ENCODE measurements around the gene PEX5L. TPM values are rescaled to one million over a fixed set of nuclear protein-coding genes. Genes with fewer than 3 reads are reported as not detected.

PEX5L gene
- total RNA-seq, 2 donors from 2014 or later, result 0.86 to 1.9 TPM

DNA sequence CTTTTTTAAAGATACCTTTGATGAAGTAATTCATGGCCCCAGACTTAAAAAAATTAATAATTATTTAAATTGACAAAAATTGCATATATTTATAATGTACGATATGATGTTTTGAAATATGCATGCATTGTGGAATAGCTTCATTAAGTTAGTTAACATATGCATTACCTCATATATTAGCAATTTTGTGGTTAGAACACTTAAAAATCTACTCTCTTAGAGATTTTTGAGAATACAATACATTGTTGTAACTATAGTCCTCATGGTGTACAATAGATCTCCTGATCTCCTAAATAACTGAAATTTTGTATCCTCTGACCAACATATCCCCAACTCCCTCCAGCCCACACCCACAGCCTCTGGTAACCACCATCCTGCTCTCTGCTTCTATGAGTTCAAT is 104.1 kb downstream of the PEX5L start:
- Histone ChIP-seq H3K27me3 (ENCODE audit: control insufficient read depth, insufficient read depth, low read length, poor library complexity, severe bottlenecking) (no peaks in the 10 kb centered on the region), H3K9me3 (ENCODE audit: control insufficient read depth, low read length) (peaks cover 7% of the 10 kb centered on the region), H3K27ac (ENCODE audit: low read depth, low read length) (no peak overlapping the region), H3K9ac (ENCODE audit: extremely low read depth, low read length, poor library complexity, severe bottlenecking) (no peak overlapping the region), H3K36me3 (ENCODE audit: control insufficient read depth, insufficient read depth, low read length) (no peaks in the 10 kb centered on the region), H3K4me1 (ENCODE audit: control insufficient read depth, insufficient read depth, low read length) (no peaks in the 10 kb centered on the region), H3K4me3 (ENCODE audit: low read length) (no peak overlapping the region)
- TF ChIP-seq, protein P1, sequence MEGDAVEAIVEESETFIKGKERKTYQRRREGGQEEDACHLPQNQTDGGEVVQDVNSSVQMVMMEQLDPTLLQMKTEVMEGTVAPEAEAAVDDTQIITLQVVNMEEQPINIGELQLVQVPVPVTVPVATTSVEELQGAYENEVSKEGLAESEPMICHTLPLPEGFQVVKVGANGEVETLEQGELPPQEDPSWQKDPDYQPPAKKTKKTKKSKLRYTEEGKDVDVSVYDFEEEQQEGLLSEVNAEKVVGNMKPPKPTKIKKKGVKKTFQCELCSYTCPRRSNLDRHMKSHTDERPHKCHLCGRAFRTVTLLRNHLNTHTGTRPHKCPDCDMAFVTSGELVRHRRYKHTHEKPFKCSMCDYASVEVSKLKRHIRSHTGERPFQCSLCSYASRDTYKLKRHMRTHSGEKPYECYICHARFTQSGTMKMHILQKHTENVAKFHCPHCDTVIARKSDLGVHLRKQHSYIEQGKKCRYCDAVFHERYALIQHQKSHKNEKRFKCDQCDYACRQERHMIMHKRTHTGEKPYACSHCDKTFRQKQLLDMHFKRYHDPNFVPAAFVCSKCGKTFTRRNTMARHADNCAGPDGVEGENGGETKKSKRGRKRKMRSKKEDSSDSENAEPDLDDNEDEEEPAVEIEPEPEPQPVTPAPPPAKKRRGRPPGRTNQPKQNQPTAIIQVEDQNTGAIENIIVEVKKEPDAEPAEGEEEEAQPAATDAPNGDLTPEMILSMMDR (conservative IDR thresholded peaks at IDR 0.05), result no peak
- no peaks in the 10 kb centered on the region for H3K27me3 Mint-ChIP-seq (ENCODE audit: insufficient read depth)
- WGBS, 2 experiments (ENCODE audit: insufficient coverage in 1 of 2, insufficient read length in 1 of 2), result no CpG with 5 or more reads among the region's 1 CpG
- H3K27ac Mint-ChIP-seq, result no peak overlapping the region
- no peak overlapping the region for H3K4me3 Mint-ChIP-seq
- no peaks in the 10 kb centered on the region for H3K9me3 Mint-ChIP-seq
- no peak for DNase-seq
- H3K4me1 Mint-ChIP-seq, result peaks cover 10% of the 10 kb centered on the region
- no peaks in the 10 kb centered on the region for H3K36me3 Mint-ChIP-seq (ENCODE audit: low read depth)

DNA sequence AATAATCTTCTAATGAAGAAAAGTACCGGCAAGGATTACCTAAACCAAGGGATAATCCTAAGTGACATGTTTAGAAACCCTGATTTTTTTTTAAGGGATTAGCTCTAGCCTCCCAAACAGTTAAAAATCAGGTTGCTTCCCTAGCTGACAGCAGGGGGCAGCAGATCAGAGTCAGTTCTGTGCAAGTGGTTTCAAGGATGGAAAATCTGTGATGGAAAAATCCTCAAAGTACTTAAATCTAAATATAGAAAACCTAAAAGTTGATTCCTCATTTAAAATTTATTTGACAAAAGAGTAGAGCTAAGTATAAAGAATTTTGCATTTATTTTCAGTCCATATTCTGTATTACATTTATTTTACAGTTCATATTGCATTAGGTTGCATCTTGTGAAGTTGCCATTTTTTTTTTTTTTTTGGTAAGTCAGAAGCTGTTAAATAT is 107.6 kb downstream of the PEX5L start:
- Histone ChIP-seq H3K27ac (ENCODE audit: low read depth, low read length) (no peak overlapping the region), H3K36me3 (ENCODE audit: control insufficient read depth, insufficient read depth, low read length) (no peaks in the 10 kb centered on the region), H3K9ac (ENCODE audit: extremely low read depth, low read length, poor library complexity, severe bottlenecking) (no peak overlapping the region), H3K4me1 (ENCODE audit: control insufficient read depth, insufficient read depth, low read length) (no peaks in the 10 kb centered on the region), H3K9me3 (ENCODE audit: control insufficient read depth, low read length) (no peaks in the 10 kb centered on the region), H3K27me3 (ENCODE audit: control insufficient read depth, insufficient read depth, low read length, poor library complexity, severe bottlenecking) (no peaks in the 10 kb centered on the region), H3K4me3 (ENCODE audit: low read length) (no peak overlapping the region)
- Mint-ChIP-seq H3K36me3 (ENCODE audit: low read depth) (no peaks in the 10 kb centered on the region), H3K9me3 (no peaks in the 10 kb centered on the region), H3K4me3 (no peak overlapping the region), H3K27me3 (ENCODE audit: insufficient read depth) (no peaks in the 10 kb centered on the region), H3K4me1 (peaks cover 20% of the 10 kb centered on the region), H3K27ac (no peak overlapping the region)
- 10 to 21% methylated on average over 1 of the region's 1 CpG for WGBS, 2 experiments (ENCODE audit: insufficient coverage in 1 of 2, insufficient read length in 1 of 2)
- TF ChIP-seq, protein P1 (conservative IDR thresholded peaks at IDR 0.05), result peak; percentile 92
- DNase-seq, result peak; percentile 87

DNA sequence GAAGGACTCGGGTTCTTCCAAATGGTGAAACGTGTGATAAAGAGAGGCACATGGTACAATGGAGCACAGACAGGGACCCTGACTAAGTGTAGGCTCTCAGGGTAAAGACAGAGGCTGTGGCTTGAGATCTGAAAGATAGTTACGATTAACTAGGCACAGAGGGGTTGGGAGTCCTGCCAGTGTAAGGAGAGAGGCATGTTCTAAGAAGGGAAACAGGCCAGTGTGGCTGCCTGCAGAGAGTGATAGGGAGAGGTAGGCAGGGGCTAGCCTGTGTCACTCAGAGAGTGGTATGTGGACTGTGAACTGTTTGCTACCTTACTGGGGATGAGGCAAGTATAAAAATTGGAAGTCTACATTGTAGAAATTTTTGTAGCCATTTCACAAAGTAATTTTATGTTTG is 109.5 kb downstream of the PEX5L start:
- peaks cover 23% of the 10 kb centered on the region for H3K4me1 Mint-ChIP-seq
- DNase-seq, result peak; percentile 58
- Histone ChIP-seq H3K9ac (ENCODE audit: extremely low read depth, low read length, poor library complexity, severe bottlenecking) (no peak overlapping the region), H3K27ac (ENCODE audit: low read depth, low read length) (no peak overlapping the region), H3K4me3 (ENCODE audit: low read length) (no peak overlapping the region), H3K9me3 (ENCODE audit: control insufficient read depth, low read length) (no peaks in the 10 kb centered on the region), H3K27me3 (ENCODE audit: control insufficient read depth, insufficient read depth, low read length, poor library complexity, severe bottlenecking) (no peaks in the 10 kb centered on the region), H3K36me3 (ENCODE audit: control insufficient read depth, insufficient read depth, low read length) (no peaks in the 10 kb centered on the region), H3K4me1 (ENCODE audit: control insufficient read depth, insufficient read depth, low read length) (no peaks in the 10 kb centered on the region)
- H3K4me3 Mint-ChIP-seq, result no peak overlapping the region
- H3K27me3 Mint-ChIP-seq (ENCODE audit: insufficient read depth), result no peaks in the 10 kb centered on the region
- TF ChIP-seq, protein P1 (conservative IDR thresholded peaks at IDR 0.05), result no peak
- H3K36me3 Mint-ChIP-seq (ENCODE audit: low read depth), result no peaks in the 10 kb centered on the region
- WGBS, 2 experiments (ENCODE audit: insufficient coverage in 1 of 2, insufficient read length in 1 of 2), result 79 to 80% methylated on average over 3 of the region's 3 CpGs
- no peak overlapping the region for H3K27ac Mint-ChIP-seq
- H3K9me3 Mint-ChIP-seq, result no peaks in the 10 kb centered on the region

Data from endodermal cell (in vitro differentiated cells).